Body of pancreas (tissue), 4 donors: ENCODE measurements around the gene FBXO4.

Source experiments
- POLR2A ChIP-seq, 3 donors: fragments of 450-650 bp; IDR thresholded peaks; one replicate each; pipeline ENCODE4 v1.6.1; 2016; ENCODE audit warnings: antibody characterized with exemption in 3 of 3, mild to moderate bottlenecking in 2 of 3
- TF ChIP-seq, protein P1 (sequence below), 7 experiments: fragments of 450-650 bp in 4 of 7; fragments of 200-600 bp in 3 of 7; sonication (generic) in 3 of 7; IDR thresholded peaks; one replicate each; pipeline ENCODE4 v1.5.1; 2016 to 2019; ENCODE audit warnings: antibody characterized with exemption in 7 of 7

DNA sequence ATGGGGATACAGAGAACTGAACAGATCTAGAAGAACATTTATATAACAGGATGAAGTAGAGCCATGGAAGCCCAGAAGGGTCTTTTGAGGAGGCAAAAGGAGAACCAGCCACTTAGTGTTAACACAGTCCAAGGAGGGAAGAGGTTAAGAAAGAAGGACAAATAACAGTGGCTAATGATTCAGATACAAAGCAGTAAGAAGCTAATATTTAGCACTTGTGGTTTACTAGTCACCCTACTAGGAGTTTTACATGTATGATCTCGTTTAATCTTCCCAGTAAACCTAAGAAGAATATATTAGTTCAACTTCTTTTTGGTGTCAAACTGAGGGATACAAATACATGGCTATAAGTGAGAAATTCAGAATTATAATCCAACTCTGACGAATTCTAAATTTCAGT is 7.7 kb downstream of the FBXO4 start:
- TF ChIP-seq, protein P1, sequence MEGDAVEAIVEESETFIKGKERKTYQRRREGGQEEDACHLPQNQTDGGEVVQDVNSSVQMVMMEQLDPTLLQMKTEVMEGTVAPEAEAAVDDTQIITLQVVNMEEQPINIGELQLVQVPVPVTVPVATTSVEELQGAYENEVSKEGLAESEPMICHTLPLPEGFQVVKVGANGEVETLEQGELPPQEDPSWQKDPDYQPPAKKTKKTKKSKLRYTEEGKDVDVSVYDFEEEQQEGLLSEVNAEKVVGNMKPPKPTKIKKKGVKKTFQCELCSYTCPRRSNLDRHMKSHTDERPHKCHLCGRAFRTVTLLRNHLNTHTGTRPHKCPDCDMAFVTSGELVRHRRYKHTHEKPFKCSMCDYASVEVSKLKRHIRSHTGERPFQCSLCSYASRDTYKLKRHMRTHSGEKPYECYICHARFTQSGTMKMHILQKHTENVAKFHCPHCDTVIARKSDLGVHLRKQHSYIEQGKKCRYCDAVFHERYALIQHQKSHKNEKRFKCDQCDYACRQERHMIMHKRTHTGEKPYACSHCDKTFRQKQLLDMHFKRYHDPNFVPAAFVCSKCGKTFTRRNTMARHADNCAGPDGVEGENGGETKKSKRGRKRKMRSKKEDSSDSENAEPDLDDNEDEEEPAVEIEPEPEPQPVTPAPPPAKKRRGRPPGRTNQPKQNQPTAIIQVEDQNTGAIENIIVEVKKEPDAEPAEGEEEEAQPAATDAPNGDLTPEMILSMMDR (IDR thresholded peaks at IDR 0.05) = no peak
- TF ChIP-seq POLR2A (IDR thresholded peaks at IDR 0.05) = no peak
